Fibroblast of skin of back (primary cell): Measurements from ENCODE around the gene SYNPO2.
"Not testable (repeated sequence)": the region's sequence is repeated elsewhere in the genome, so short reads cannot be mapped to it uniquely, and the experiment has no call there.

Source experiments
- DNase-seq: peaks from one replicate; pipeline ENCODE4 v3.0.0-alpha.2; 2013

The SYNPO2 gene

DNA sequence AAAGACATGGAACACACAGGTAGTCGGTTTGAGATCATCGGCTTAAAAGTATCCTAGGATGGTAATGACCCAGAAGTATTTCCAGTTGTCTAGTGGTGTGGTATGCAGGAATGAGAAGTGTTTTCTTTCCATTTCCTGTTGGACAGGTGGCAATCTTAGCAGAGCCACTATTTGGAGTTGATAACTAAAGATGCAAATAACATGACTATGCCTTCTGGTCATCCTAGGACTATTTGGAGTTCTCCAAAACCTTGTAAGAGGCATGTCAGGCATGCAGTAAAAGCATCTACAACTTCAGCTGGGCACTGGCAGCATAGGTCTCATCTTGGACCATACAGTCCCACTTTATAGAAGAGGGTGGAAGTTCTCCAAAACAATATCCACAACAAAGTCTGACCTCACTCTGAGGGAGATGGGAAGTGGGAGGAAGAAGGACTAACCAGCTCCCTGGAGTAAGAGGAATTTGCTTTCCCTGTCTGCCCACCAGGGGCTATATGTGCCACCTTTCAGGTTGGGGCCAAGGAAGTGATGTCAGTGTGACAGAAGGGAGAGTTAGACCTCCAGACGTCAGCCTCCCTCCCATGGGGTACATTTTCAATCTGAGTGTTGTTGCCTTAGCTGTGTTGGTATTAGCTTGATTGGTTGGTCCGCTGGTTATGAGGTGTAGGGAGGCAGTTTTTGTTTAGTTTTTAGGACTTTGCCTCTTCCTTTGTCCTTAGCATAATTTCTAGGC is 145.8 kb downstream of the SYNPO2 start:
- peak; percentile 45 for DNase-seq

DNA sequence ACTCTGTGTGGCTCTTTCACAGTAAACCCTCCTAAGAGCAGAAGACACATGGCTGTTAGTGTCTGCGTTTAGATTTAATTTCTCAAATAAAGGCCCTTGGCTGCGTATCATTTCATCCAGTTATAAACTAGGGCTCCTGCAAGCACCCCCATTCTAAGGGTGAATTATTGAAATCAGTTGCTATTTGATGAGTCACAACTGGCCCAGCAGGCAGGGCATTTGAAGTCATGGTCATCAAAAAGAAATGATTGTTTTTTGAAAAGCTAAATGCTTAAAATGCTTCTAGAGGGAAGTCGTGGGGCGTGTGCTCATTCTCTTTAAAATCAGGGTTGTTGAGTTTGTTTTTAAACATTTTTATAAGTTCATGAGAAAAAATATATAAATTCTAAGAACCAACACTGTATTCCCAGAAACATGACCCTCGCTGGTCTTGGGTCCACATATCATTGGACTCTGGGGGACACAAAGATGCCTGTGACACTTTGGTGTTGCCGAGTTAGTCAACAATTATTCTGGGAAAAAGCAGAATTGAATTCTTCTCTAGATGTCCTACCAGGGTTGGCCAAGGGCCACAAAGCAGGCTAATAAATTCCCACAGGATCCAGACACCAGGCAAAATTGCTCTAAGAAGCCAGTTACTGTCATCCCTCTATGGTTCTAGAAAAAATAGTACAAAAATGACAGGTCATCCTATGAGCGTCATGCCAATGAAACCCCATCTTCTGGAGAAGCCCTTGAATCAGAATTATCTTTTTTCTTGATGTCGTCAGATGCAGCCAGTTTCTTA is 147.5 kb downstream of the SYNPO2 start:
- peak; percentile 81 for DNase-seq

DNA sequence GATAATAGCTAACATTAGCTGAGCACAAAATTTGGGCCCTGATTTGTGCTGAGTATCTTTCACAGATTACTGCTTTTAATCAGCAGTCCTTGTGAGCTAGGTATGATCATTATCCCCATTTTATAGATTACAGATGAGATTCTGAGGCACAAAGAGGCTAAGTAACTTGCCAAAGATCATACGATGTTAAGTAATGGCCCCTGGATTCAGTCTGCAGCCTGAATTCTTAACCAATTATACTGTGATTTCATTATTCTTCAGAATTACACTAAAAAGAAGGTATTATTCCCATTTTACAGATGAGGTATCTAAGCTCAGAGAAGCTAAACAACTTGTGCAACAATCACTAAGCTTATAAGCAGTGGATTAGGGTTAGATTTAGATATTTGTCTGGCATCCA is 149.1 kb downstream of the SYNPO2 start:
- no peak for DNase-seq

DNA sequence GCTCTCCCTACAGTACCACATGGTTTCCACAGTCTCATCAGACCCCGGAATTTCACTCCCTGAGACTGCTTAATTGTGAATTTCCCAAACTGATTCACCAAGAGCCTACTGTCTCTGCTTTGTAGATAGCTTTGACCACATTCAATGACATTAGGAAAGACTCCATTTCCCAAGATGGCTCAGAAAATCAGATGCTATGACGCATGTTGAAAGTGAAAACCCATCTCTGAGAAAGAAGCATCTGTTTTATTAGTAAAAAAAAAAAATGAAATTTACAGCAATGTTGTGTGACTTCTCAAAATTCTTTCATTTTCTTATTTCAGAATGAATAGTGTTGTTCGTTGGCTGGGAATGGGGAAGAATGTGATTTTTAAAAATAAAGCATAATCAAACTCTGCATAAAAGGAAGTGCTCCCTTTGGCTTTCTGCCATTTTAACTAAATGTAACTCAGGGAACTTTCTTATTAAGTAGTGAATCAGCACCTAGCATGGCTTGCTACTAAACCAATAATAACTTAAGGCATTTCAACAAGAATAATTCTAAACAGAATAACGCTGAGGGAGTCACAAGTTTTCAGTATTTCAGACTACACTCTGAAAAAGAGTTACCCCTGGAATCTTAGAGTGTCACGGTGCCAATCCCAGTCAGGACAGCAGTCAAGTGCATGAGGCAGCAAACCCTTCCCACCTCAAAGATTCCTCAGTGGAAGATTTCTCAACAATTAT is 149.6 kb downstream of the SYNPO2 start:
- DNase-seq: peak; percentile 72

DNA sequence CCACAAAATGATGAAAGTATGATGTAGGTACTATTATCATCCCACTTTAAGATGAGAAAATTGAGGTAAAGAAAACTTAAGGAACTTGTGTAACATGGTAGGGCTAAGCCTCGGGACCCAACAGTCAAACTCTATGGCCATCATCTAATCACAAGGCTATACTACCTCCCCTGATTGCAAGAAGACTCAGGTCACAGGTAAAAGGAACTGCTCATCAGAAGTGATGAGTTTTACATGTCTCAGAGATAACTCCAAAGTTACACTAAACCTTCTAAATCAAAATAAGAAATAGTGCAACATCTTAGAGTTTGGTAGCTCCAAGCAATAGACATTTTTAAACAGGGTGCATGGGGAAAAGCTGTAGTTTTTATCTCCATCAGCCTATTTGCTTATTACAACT is 150.5 kb downstream of the SYNPO2 start:
- DNase-seq: no peak

DNA sequence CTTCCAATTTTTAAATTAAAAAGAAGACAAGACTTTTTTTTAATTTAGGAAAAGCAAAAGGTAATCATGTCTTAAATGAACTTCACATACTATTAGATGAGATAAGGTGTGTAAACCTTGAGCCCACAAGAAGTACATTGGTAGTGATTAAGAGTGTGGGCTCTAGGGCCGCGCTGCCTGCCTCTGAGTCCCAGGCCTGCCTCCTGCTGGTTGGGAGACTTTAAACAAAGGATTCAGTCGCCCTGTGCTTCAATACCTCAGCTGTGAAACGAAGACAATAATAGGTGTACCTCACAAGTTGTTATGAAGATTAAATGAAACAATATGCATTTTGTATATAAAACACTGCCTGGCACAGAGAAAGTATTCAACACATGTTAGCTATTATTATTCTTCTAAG is 151.1 kb downstream of the SYNPO2 start:
- peak; percentile 30 for DNase-seq

DNA sequence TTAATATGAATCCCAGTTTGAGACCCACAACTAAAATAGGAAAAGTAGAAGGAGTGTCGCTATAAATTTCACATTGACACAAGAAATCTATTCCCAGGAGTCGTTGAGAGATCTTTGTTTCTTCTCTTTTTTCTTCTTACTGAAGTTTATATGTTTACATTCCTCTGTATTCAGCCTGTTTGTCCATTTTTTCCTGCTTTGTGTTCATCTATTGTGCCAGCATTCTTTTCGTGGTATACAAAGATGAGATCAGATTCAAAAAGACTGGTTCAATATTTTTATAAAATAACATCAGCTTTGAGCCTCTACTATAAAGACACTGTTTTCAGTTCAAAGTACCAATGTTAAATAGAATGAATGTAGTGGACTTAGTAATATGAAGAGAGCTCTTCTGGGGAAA is 151.6 kb downstream of the SYNPO2 start:
- DNase-seq: peak; percentile 37

DNA sequence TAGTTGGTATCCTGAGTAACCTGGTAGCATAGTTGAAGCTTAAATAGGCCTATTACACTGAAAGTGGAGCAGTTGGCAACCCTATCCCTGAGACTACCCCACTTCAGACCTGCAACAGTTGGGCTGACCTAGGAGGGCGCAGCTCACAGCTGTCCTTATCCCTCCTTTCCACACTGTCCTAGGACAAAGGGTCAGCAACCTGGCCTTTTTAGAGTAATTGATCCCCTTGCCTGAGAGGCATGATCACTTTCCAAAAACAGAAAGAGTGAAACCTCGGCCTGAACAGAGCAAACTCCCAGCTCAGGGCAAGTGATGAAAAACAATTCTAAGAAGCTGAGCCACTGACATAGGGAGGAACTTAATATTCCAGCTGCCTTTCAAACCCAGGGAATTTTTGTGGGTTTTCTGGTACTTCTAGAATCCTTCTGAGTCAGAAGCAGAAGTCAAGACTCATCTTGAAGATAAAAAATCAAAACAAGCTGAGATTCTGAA is 152.1 kb downstream of the SYNPO2 start:
- peak; percentile 96 for DNase-seq

DNA sequence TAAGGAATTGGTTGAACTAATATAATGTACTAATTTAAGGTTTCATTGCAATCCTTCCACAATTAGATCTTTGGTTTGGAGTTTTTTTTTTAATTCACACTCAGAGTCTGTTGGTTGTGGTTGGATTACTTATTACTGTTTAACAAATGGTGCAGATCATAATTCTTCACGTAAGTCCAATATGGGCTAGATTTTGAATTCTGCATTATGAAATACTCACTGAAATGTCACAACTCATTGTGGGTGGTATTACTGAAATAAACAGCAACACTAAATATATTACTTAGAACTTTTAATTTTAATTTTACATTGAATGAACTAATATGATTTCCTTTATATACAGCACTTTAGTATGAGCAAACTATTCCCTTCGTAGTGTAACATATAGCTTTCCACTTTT is 152.7 kb downstream of the SYNPO2 start:
- DNase-seq: no peak

DNA sequence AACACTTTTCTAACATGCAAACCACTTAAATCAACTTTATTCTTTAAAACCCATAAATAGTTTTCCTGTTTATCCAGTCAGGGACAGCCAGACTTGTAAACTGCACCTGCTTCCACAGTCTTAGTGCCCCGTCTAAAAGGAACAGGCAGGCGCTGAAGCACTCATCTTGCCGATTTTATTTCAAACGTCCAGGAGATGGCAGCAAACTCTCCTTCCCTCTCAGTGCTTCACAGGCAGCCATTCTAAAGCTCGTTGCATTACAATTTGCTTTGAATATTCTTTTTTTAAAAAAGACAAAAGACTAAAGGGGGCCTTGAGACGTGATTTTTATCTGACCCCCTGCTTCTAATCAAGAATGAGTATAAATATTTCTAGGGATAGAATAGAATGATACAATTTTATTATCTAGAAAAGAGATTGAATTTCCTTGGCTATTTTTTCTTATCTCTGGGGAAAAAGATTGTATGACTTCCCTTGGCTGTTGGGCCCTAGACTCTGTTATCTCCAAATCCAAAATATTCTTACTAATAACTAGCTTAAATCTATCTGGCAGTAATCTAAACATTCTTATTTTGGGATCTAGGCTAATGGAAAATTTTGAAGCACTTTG is 153.4 kb downstream of the SYNPO2 start:
- DNase-seq: peak; percentile 81

DNA sequence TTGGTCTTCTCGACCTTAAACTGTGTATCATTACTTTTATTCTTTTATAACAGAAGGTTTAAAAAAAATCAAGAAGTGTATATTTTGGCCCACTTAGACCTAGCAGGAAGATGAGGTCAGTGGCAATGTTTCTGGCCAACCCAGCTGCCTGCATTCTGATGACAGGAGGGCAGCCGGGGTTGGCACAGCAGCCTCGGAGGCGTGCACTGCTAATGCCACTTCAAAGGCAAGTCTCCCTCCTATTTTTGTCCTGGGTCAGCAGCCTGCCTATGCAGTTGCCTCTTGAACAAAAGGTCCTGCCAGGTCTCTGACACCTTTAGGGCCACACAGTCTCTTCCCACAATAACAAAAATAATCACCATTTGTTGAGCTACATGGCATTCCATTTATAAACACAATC is 157.6 kb downstream of the SYNPO2 start:
- no peak for DNase-seq

DNA sequence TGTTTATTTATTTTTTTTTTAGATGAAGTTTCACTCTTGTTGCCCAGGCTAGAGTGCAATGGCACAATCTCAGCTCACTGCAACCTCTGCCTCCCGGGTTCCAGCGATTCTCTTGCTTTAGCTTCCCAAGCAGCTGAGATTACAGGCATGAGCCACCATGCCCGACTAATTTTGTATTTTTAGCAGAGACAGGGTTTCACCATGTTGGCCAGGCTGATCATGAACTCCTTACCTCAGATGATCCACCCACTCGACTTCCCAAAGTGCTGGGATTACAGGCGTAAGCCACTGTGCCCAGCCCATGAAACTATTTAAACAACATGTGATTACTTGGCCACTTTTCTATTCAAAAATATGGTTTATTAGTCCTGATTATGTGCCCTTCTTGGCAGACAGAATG is 158.4 kb downstream of the SYNPO2 start:
- DNase-seq: not testable (repeated sequence)

DNA sequence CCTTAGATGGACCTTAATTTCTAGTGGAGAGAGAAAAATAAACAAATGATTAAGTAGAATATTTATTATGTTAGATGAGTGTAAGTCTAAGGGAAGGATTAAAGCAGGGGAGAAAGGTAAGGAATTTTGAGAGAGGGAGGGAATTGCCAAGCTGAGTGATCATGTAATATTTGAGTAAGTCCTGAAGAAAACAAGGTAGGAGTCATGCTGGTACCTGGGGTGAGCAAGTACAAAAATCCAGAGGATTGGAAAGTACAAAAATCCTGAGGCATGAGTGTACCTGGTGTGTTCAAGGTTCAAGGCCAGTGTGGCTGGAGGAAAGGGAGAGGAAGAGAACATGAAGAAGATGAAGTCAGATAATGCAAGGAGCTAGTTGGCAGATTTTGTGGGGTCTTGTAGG is 159.8 kb downstream of the SYNPO2 start:
- no peak for DNase-seq

DNA sequence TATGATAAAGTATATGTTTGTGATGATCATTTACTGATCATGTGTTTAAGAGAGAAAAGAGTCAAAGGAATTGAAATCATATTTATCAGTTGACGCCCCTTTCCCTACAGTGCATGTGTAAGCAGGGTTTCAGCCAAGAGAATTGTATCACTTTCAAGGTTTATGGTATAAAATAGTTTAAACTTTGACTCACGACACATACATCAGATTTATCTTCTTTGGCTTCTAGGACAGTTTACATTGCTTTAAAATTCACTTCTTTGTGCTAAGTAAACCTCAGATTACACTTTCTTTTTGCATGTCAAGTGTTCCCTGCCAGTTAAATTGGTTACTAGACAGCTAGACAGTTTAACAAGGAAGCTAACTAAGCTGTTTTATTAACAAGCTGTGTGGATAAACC is 160.7 kb downstream of the SYNPO2 start:
- no peak for DNase-seq

DNA sequence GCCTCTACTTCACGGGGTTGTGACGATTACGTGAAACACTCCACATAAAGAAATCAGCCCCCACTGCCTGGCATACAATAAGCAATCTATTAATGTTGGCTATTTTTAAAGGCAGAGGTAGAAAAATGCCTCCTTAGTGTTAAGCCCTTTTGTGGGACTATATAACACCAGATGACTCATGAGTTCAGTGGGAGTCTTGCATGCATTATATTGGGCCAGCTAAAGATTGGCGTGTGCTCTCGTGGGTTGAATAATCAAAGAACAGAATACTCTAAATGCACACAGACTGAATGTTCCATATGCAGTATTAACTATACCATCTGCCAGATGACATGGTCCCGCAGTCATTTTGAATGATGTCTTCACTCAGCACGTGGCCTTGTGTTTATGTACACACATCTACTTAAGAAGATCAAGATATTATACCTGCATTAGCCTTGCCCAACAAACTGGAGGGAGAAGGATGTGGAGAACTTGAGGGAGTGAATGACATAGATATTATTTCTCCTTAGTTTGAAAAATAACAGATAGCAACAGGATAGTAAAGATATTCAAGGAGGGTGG is 162.0 kb downstream of the SYNPO2 start:
- DNase-seq: peak; percentile 37

DNA sequence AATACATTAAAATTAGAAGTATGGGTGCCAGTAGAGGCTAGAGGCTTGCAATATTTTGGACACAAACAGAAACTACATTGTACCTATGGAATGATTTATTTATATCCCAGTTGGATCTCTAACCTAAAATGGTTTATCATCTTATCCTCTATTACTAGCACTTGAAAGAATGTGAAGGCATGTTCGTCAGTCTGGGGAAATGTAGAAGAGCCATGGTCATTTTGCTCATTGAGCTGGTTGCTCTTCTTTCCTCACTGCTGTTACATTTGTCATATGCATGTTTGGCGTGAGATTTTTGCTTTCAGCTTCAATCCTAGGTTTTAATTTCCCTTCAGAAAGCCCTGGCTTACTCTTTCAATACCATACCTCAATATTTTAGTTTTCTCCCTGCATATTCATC is 164.6 kb downstream of the SYNPO2 start:
- DNase-seq: peak; percentile 48

DNA sequence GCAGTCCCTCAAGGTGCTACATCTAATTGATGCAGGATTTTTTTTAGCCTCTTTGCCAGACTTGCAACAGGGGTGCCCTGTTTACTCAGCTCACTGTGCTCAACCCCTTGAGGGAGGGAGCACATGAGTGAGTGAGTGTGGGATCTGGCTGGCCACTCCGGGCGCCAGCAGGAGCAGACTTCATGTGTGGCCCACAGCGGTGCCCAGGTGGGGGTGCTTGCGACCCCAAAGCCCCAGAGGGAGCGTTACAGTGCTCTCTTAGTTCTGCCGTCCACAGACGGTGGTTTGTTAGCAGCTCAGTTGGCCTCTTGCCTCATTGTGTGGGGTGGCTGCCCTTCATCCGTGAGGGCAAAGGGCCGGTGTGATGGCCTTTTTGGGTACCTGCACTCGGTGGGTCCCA is 165.3 kb downstream of the SYNPO2 start:
- no peak for DNase-seq

DNA sequence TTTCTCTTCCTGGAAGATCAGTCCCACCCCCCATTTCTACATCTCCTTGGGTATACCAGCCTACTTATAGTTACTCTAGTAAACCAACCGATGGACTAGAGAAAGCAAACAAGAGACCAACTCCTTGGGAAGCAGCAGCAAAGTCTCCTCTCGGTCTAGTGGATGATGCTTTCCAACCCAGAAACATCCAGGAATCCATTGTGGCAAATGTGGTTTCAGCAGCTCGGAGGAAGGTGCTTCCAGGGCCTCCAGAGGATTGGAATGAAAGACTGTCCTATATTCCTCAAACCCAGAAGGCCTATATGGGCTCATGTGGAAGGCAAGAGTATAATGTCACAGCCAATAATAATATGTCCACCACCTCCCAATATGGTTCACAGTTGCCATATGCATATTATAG is 168.8 kb downstream of the SYNPO2 start:
- DNase-seq: no peak

DNA sequence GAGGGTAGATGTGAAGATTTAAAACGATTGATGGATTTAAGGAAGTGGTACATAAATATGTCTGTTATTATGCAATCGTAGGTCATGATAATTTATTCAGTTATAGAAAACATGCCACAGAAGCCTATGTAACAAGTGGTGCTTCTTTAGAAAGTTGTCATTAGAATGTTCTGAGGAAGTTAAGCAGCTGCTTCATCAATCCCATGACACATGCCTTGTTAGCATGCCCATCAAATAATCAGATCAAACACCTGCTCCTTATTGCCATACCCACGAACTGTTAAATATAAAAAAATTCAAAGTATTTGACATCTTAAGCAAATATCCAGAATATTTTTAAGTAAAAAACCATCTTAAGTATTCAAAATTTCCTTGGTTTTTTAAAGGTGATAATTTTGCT is 170.6 kb downstream of the SYNPO2 start:
- DNase-seq: no peak

DNA sequence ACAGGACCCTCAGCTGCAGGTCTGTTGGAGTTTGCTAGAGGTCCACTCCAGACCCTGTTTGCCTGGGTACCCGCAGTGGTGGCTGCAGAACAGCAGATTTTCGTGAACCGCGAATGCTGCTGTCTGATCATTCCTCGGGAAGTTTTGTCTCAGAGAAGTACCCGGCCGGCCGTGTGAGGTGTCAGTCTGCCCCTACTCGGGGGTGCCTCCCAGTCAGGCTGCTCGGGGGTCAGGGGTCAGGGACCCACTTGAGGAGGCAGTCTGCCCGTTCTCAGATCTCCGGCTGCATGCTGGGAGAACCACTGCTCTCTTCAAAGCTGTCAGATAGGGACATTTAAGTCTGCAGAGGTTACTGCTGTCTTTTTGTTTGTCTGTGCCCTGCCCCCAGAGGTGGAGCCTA is 178.5 kb downstream of the SYNPO2 start:
- not testable (repeated sequence) for DNase-seq

DNA sequence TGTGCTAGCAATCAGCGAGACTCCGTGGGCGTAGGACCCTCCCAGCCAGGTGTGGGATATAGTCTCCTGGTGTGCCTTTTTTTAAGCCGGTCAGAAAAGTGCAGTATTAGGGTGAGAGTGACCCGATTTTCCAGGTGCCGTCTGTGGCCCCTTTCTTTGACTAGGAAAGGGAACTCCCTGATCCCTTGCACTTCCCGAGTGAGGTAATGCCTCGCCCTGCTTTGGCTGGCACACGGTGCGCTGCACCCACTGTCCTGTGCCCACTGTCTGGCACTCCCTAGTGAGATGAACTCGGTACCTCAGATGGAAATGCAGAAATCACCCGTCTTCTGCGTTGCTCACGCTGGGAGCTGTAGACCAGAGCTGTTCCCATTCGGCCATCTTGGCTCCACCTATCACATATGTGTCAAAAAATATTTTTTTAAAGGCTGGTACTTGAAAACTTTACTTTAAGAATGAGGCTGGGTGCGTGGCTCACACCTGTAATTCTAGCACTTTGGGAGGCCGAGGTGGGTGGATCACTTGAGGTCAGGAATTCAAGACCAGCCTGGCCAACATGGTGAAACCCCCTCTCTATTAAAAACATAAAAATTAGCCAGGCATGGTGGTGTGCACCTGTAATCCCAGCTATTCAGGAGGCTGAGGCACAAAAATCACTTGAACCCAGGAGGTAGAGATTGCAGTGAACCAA is 179.2 kb downstream of the SYNPO2 start:
- not testable (repeated sequence) for DNase-seq

DNA sequence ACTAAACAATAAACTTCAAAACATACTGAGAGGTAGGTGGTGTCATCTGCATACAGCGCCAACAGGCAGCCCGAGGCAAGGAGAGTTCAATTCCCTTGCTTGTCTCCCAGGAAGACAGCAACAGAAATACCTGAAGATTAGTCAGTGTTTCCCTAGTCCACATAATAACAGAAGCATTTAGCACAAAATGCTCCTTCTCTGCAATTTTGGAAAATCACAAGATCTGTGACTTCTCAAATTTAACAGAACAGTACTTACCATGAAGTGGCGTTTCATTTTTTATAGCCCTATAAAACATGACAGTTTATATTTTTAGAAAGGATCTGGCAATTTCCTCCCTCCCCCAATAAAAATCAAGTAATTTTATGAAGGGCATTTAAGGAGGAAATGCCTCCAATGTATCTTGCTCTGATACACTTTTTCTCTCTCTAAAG is 179.9 kb downstream of the SYNPO2 start:
- peak; percentile 21 for DNase-seq
